Measurements from ENCODE around the gene PRSS21.

Gene PRSS21

GRCh38 chr16:2779978-2780898, 36.8 kb upstream of the PRSS21 start:
- DNase-seq = no peak

- no peak for DNase-seq
Observed at GRCh38 chr16:2782583-2783351, 34.3 kb upstream of the PRSS21 start.

- no peak for DNase-seq
Observed at GRCh38 chr16:2783581-2784357, 33.3 kb upstream of the PRSS21 start.

GRCh38 chr16:2784358-2785100, 32.5 kb upstream of the PRSS21 start:
- DNase-seq = no peak

- peak in 1 of 2 donors; percentile 77 for DNase-seq
Observed at GRCh38 chr16:2785101-2785991, 31.7 kb upstream of the PRSS21 start.

- DNase-seq = no peak
Observed at GRCh38 chr16:2786061-2786825, 30.8 kb upstream of the PRSS21 start.

- no peak for DNase-seq
Observed at GRCh38 chr16:2786826-2787151, 30.2 kb upstream of the PRSS21 start.

GRCh38 chr16:2787406-2787805, 29.6 kb upstream of the PRSS21 start, which contains the start of gene PRSS33:
TSS of gene PRSS33 (minus strand) at chr16:2787560. CDS start at chr16:2786547, 1,013 bp downstream.
- DNase-seq = no peak

- DNase-seq = no peak
Observed at GRCh38 chr16:2787961-2788360, 29.1 kb upstream of the PRSS21 start.

GRCh38 chr16:2790631-2791030, 26.4 kb upstream of the PRSS21 start:
- DNase-seq = no peak

- no peak for DNase-seq
Observed at GRCh38 chr16:2791174-2791573, 25.9 kb upstream of the PRSS21 start.

GRCh38 chr16:2792940-2793339, 24.1 kb upstream of the PRSS21 start:
- peak; percentile 58 to 73 for DNase-seq

GRCh38 chr16:2795395-2796143, 21.5 kb upstream of the PRSS21 start:
- peak; percentile 67 to 79 for DNase-seq

- no peak for DNase-seq
Observed at GRCh38 chr16:2798723-2799204, 18.3 kb upstream of the PRSS21 start.

- no peak for DNase-seq
Observed at GRCh38 chr16:2799205-2799858, 17.7 kb upstream of the PRSS21 start.

GRCh38 chr16:2799859-2800226, 17.2 kb upstream of the PRSS21 start:
- peak; percentile 92 to 93 for DNase-seq

GRCh38 chr16:2803545-2804195, 13.4 kb upstream of the PRSS21 start:
- DNase-seq = no peak

GRCh38 chr16:2804728-2805127, 12.3 kb upstream of the PRSS21 start:
- DNase-seq = no peak

Measured in inflammatory macrophage (primary cell).